Activated CD4-positive, alpha-beta T cell treated with anti-CD3 and anti-CD28 coated beads for 24 hours (primary cell): Measurements from ENCODE around the gene ZP1.

Source experiments
- DNase-seq, 2 donors: peaks; one replicate each; pipeline ENCODE4 v3.0.0-alpha.2; 2020; ENCODE audit warnings: low read depth in 2 of 2

Gene ZP1

GRCh38 chr11:60875366-60876167 is 8.2 kb downstream of the ZP1 start:
- DNase-seq = no peak

- no peak for DNase-seq
Observed at GRCh38 chr11:60876168-60876485, 8.8 kb downstream of the ZP1 start.

- no peak for DNase-seq
Observed at GRCh38 chr11:60878245-60879101, 11.1 kb downstream of the ZP1 start.

GRCh38 chr11:60879104-60879503 is 11.8 kb downstream of the ZP1 start:
- DNase-seq = no peak

- DNase-seq = no peak
Observed at GRCh38 chr11:60879971-60880588, 12.7 kb downstream of the ZP1 start.

GRCh38 chr11:60880643-60881282 is 13.4 kb downstream of the ZP1 start:
- DNase-seq = no peak

- DNase-seq = no peak
Observed at GRCh38 chr11:60887556-60887955, 20.2 kb downstream of the ZP1 start.

- DNase-seq = no peak
Observed at GRCh38 chr11:60889869-60890311, 22.5 kb downstream of the ZP1 start.

- DNase-seq = no peak
Observed at GRCh38 chr11:60890696-60891095, 23.4 kb downstream of the ZP1 start.

- DNase-seq = no peak
Observed at GRCh38 chr11:60891103-60891741, 23.9 kb downstream of the ZP1 start.

- no peak for DNase-seq
Observed at GRCh38 chr11:60895687-60896086, 28.3 kb downstream of the ZP1 start.

GRCh38 chr11:60897496-60897895 is 30.2 kb downstream of the ZP1 start:
- DNase-seq = no peak

GRCh38 chr11:60899046-60899936 is 31.9 kb downstream of the ZP1 start:
- no peak for DNase-seq

- DNase-seq = no peak
Observed at GRCh38 chr11:60899977-60900376, 32.6 kb downstream of the ZP1 start.

GRCh38 chr11:60900673-60901404 is 33.5 kb downstream of the ZP1 start:
- no peak for DNase-seq

GRCh38 chr11:60902625-60903024 is 35.3 kb downstream of the ZP1 start:
- DNase-seq = no peak

GRCh38 chr11:60905047-60905446 is 37.7 kb downstream of the ZP1 start:
- no peak for DNase-seq

GRCh38 chr11:60905551-60906113 is 38.3 kb downstream of the ZP1 start:
- no peak for DNase-seq

GRCh38 chr11:60906132-60906972 is 39.0 kb downstream of the ZP1 start, which contains the start of gene PRPF19:
TSS of gene PRPF19 (minus strand) at chr11:60906585. CDS start at chr11:60906382, 203 bp downstream.
- peak; percentile 99 for DNase-seq
